HEK293 (cell line): ENCODE data around the gene ENTREP3.
A peak's percentile ranks its signal among the peaks of the same experiment; 100 is the strongest.

Source experiments
- CTCF ChIA-PET: fragments of 350-600 bp; formaldehyde crosslinking; extraction: SDS; loops from one replicate; lab custom pipeline; 2021; ENCODE audit warnings: antibody characterized with exemption; lab: Yijun Ruan, JAX
- POLR2A ChIA-PET: fragments of 300-600 bp; formaldehyde crosslinking; extraction: SDS; loops from one replicate; lab custom pipeline; 2020; ENCODE audit warnings: antibody characterized with exemption, inconsistent platforms; lab: Yijun Ruan, JAX
- H3K27ac ChIP-seq: fragments of 200-500 bp; sonication (Bioruptor generic); 2 replicates; pipeline ENCODE4 v1.5.1; 2014; ENCODE audit warnings: low read depth, low read length, control low read depth, inconsistent platforms; ENCODE audit errors: extremely low read depth
- H3K36me3 ChIP-seq, 2 experiments: fragments of 200-500 bp in 1 of 2; sonication (Bioruptor generic) in 1 of 2; 1 replicate in 1 of 2; 2 replicates in 1 of 2; pipeline ENCODE4 v1.5.1; 2014 to 2017; ENCODE audit warnings: inconsistent platforms in 2 of 2, low read length in 2 of 2; ENCODE audit not compliant: control insufficient read depth in 2 of 2, insufficient read depth in 1 of 2
- H3K4me1 ChIP-seq: fragments of 200-500 bp; sonication (Bioruptor generic); 2 replicates; pipeline ENCODE4 v1.5.1; 2014; ENCODE audit warnings: mild to moderate bottlenecking, low read length, inconsistent platforms; ENCODE audit not compliant: control insufficient read depth, insufficient read depth
- H3K4me3 ChIP-seq: 2 replicates; pipeline ENCODE4 v1.5.1; 2011; ENCODE audit warnings: low read depth, mild to moderate bottlenecking, control low read depth, low read length, moderate library complexity
- H3K9me3 ChIP-seq: fragments of 200-500 bp; sonication (Bioruptor generic); 2 replicates; pipeline ENCODE4 v1.5.1; 2014; ENCODE audit warnings: low read depth, low read length, inconsistent platforms; ENCODE audit not compliant: control insufficient read depth, insufficient read depth
- GLI2 ChIP-seq: fragments of 450-650 bp; formaldehyde crosslinking; IDR thresholded peaks from 2 replicates; pipeline ENCODE4; 2017; ENCODE audit warnings: missing biosample characterization, missing genetic modification characterization, low read depth, borderline replicate concordance
- ZBTB17 ChIP-seq: fragments of 450-650 bp; formaldehyde crosslinking; IDR thresholded peaks from 2 replicates; pipeline ENCODE4 v1.5.1; 2016; ENCODE audit warnings: missing biosample characterization, missing genetic modification characterization
- ZBTB20 ChIP-seq: fragments of 450-650 bp; formaldehyde crosslinking; IDR thresholded peaks from 2 replicates; pipeline ENCODE4 v1.5.1; 2016; ENCODE audit warnings: missing biosample characterization, missing genetic modification characterization
- ZNF2 ChIP-seq: fragments of 450-650 bp; formaldehyde crosslinking; IDR thresholded peaks from 2 replicates; pipeline ENCODE4 v1.5.1; 2016; ENCODE audit warnings: missing biosample characterization, missing genetic modification characterization
- ZNF23 ChIP-seq: fragments of 450-650 bp; formaldehyde crosslinking; IDR thresholded peaks from 2 replicates; pipeline ENCODE4 v1.5.1; 2016; ENCODE audit warnings: missing biosample characterization, missing genetic modification characterization, borderline replicate concordance
- ZNF354C ChIP-seq: fragments of 450-650 bp; formaldehyde crosslinking; IDR thresholded peaks from 2 replicates; pipeline ENCODE4 v1.5.1; 2016; ENCODE audit warnings: missing biosample characterization, missing genetic modification characterization, low read depth, borderline replicate concordance
- ZNF473 ChIP-seq: fragments of 450-650 bp; formaldehyde crosslinking; IDR thresholded peaks from 2 replicates; pipeline ENCODE4 v1.5.1; 2017; ENCODE audit warnings: missing biosample characterization, missing genetic modification characterization
- ZNF529 ChIP-seq: fragments of 450-650 bp; formaldehyde crosslinking; IDR thresholded peaks from 2 replicates; pipeline ENCODE4 v1.5.1; 2017; ENCODE audit warnings: missing genetic modification characterization, missing biosample characterization; ENCODE audit not compliant: insufficient replicate concordance
- ZNF549 ChIP-seq: fragments of 450-650 bp; IDR thresholded peaks from 2 replicates; pipeline ENCODE4 v1.5.1; 2018; ENCODE audit warnings: missing biosample characterization, missing genetic modification characterization, mild to moderate bottlenecking, inconsistent platforms, moderate library complexity
- ZNF571 ChIP-seq: fragments of 450-650 bp; formaldehyde crosslinking; IDR thresholded peaks from 2 replicates; pipeline ENCODE4 v1.5.0; 2017; ENCODE audit warnings: missing biosample characterization, missing genetic modification characterization
- ZNF837 ChIP-seq: fragments of 450-650 bp; formaldehyde crosslinking; IDR thresholded peaks from 2 replicates; pipeline ENCODE4 v1.5.1; 2016; ENCODE audit warnings: missing biosample characterization, missing genetic modification characterization
- ZSCAN23 ChIP-seq: fragments of 450-650 bp; formaldehyde crosslinking; IDR thresholded peaks from 2 replicates; pipeline ENCODE4 v1.5.1; 2016; ENCODE audit warnings: missing biosample characterization, missing genetic modification characterization
- TF ChIP-seq, protein P1 (sequence below): fragments of 450-650 bp; formaldehyde crosslinking; IDR thresholded peaks from 2 replicates; pipeline ENCODE4 v1.5.1; 2016; ENCODE audit warnings: missing biosample characterization, missing genetic modification characterization
- TF ChIP-seq, protein P2 (sequence below): fragments of 450-650 bp; formaldehyde crosslinking; IDR thresholded peaks from 2 replicates; pipeline ENCODE4 v1.5.1; 2016; ENCODE audit warnings: missing biosample characterization, missing genetic modification characterization
- TF ChIP-seq, protein P3 (sequence below): fragments of 450-650 bp; formaldehyde crosslinking; IDR thresholded peaks from 2 replicates; pipeline ENCODE4 v1.5.1; 2016; ENCODE audit warnings: missing biosample characterization, missing genetic modification characterization

Gene ENTREP3

DNA sequence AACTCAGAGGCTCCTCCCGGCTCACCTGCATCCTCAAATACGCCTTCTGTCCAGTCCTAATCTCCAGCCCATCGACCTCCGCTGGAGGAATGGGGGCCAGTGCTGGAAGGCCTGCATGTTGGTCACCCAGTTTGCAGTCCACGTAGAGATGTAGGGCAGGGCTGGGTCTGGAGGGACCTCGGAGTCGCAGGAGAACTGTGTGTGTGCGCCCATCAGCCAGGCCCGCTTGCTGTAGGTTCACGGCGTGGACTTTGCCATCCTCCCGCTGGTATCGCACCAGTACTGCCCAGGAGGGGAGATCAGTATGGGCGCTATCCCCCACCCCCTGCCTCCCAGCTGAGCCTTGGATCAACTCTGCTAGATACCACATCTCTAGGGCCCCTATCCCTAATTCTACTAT is 50.2 kb downstream of the ENTREP3 start:
- Histone ChIP-seq H3K4me3 (no peak overlapping the region), H3K4me1 (peaks cover 4% of the 10 kb centered on the region), H3K36me3 (peaks cover 0 to 20% of the 10 kb centered on the region in 2 experiments; a peak in 1 of 3 replicates), H3K27ac (no peak overlapping the region), H3K9me3 (no peaks in the 10 kb centered on the region)
- ChIA-PET POLR2A (no interaction called here), CTCF (interaction anchor here (1.1 to 1.4 kb wide), 2 partner anchors 20 to 39 kb away, joined by 3 read pairs; no protein-coding TSS in a partner anchor)
- TF ChIP-seq ZNF473 = no peak
- no peak for TF ChIP-seq ZNF837 (tag by site-specific recombination)
- no peak for TF ChIP-seq ZBTB17 (tag by site-specific recombination)
- TF ChIP-seq ZNF354C (tag by site-specific recombination) = no peak
- TF ChIP-seq ZNF549 = no peak
- TF ChIP-seq, protein P1, sequence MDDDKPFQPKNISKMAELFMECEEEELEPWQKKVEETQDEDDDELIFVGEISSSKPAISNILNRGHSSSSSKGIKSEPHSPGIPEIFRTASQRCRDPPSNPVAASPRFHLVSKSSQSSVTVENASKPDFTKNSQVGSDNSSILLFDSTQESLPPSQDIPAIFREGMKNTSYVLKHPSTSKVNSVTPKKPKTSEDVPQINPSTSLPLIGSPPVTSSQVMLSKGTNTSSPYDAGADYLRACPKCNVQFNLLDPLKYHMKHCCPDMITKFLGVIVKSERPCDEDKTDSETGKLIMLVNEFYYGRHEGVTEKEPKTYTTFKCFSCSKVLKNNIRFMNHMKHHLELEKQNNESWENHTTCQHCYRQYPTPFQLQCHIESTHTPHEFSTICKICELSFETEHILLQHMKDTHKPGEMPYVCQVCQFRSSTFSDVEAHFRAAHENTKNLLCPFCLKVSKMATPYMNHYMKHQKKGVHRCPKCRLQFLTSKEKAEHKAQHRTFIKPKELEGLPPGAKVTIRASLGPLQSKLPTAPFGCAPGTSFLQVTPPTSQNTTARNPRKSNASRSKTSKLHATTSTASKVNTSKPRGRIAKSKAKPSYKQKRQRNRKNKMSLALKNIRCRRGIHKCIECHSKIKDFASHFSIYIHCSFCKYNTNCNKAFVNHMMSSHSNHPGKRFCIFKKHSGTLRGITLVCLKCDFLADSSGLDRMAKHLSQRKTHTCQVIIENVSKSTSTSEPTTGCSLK (tag by site-specific recombination) = no peak
- no peak for TF ChIP-seq ZBTB20 (tag by site-specific recombination)
- no peak for TF ChIP-seq ZNF529 (tag by site-specific recombination)
- no peak for TF ChIP-seq ZNF571 (tag by site-specific recombination)
- no peak for TF ChIP-seq GLI2 (tag by site-specific recombination)
- TF ChIP-seq ZNF23 = no peak

DNA sequence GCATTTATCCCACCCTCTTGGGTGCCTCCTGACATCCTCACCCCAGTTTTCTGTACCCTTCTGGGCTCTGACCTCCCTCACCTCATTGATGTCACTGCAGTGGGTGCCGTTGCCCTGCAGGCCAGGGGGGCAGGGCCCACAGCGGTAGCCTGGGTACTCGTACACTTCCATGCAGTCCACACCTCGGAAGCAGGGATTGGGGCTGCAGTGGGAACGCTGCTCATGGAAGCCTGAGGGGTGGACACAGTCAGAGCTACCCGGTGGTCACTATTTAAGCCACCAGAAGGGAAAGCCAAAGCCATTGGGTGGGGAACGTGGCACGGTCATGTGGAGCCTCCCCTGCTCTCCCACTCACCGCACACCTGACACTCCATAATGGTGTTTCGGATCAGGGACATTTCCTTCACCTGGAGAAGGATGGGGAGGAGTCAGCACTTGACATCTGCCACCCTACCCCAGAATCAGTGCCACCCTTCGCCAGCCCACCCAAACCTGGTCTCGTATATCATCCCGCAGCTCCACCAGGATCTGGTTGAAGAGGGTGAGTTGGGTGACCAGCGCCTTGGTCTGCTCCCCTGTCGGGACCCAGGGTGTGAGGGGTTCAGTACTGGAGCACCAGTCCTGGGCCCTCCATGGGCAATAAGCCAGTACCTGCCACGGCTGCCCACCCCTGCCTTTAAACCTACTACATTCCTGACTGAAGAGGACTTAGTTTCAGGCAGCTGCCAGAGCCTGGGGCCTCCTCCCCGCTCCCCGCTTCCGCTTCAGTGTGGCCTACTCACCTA is 52.4 kb downstream of the ENTREP3 start:
- TF ChIP-seq, protein P2, sequence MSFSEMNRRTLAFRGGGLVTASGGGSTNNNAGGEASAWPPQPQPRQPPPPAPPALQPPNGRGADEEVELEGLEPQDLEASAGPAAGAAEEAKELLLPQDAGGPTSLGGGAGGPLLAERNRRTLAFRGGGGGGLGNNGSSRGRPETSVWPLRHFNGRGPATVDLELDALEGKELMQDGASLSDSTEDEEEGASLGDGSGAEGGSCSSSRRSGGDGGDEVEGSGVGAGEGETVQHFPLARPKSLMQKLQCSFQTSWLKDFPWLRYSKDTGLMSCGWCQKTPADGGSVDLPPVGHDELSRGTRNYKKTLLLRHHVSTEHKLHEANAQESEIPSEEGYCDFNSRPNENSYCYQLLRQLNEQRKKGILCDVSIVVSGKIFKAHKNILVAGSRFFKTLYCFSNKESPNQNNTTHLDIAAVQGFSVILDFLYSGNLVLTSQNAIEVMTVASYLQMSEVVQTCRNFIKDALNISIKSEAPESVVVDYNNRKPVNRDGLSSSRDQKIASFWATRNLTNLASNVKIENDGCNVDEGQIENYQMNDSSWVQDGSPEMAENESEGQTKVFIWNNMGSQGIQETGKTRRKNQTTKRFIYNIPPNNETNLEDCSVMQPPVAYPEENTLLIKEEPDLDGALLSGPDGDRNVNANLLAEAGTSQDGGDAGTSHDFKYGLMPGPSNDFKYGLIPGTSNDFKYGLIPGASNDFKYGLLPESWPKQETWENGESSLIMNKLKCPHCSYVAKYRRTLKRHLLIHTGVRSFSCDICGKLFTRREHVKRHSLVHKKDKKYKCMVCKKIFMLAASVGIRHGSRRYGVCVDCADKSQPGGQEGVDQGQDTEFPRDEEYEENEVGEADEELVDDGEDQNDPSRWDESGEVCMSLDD = no peak
- no peak for TF ChIP-seq ZSCAN23 (tag by site-specific recombination)
- TF ChIP-seq, protein P3, sequence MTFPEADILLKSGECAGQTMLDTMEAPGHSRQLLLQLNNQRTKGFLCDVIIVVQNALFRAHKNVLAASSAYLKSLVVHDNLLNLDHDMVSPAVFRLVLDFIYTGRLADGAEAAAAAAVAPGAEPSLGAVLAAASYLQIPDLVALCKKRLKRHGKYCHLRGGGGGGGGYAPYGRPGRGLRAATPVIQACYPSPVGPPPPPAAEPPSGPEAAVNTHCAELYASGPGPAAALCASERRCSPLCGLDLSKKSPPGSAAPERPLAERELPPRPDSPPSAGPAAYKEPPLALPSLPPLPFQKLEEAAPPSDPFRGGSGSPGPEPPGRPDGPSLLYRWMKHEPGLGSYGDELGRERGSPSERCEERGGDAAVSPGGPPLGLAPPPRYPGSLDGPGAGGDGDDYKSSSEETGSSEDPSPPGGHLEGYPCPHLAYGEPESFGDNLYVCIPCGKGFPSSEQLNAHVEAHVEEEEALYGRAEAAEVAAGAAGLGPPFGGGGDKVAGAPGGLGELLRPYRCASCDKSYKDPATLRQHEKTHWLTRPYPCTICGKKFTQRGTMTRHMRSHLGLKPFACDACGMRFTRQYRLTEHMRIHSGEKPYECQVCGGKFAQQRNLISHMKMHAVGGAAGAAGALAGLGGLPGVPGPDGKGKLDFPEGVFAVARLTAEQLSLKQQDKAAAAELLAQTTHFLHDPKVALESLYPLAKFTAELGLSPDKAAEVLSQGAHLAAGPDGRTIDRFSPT (tag by site-specific recombination) = peak; percentile 34; the same call in 1 of the 2 replicates
- TF ChIP-seq ZNF2 (tag by site-specific recombination) = no peak
- Histone ChIP-seq H3K9me3 (no peaks in the 10 kb centered on the region), H3K27ac (no peak overlapping the region), H3K4me1 (peaks cover 2% of the 10 kb centered on the region), H3K4me3 (no peak overlapping the region), H3K36me3 (peaks cover 0 to 34% of the 10 kb centered on the region in 2 experiments; a peak in 1 of 3 replicates)
- ChIA-PET CTCF (interaction anchor here (0.6 to 2.0 kb wide), 4 partner anchors 10 to 297 kb away, joined by 3 to 10 read pairs (median 4); no protein-coding TSS in a partner anchor), POLR2A (interaction anchor here (0.9 kb wide), 1 partner anchor 9 kb away, joined by 3 read pairs; no protein-coding TSS in a partner anchor)
